Measurements from ENCODE around the gene CREB5.

CREB5 gene

DNA sequence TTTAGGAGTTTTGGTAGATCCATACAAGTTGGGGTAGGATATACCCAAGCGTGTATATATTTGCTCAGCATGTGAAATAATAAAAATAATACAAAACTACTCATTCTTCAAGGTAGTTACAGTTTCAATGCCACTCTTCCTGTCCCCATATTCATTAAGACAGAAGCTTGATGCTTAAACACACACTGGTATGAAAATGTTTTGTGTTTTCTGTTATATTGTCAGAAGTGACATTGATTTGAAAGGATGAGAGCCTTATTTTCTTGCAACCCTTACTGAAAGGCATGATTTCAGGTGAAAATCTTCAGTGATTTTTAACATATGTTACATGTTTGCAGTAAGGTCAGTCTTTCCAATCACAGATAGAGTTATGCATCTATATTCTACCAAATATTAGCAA is 312.2 kb downstream of the CREB5 start:
- DNase-seq = no peak

- DNase-seq = no peak
Observed at GRCh38 chr7:28725045-28725642, 312.8 kb downstream of the CREB5 start.

GRCh38 chr7:28725911-28726310 is 313.6 kb downstream of the CREB5 start:
- no peak for DNase-seq

DNA sequence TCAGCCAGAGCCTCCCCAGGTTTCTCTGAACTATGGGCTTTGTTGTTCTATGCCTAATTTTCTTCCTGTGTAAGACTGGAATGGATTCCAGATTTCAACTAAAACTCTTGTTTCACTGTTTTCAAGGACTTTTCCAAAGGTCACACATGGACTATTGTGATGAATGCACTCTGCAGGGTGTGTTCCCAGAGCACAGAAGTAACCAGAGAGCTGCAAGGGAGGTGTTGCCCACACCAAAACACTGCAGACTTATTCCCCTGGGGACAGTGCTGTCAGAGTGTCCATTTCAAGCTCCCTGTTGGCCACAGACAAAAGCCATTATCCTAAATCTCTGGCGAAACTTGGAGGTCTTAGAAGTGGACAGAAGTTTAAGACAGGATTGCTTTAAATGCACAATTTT is 314.2 kb downstream of the CREB5 start:
- DNase-seq = no peak

DNA sequence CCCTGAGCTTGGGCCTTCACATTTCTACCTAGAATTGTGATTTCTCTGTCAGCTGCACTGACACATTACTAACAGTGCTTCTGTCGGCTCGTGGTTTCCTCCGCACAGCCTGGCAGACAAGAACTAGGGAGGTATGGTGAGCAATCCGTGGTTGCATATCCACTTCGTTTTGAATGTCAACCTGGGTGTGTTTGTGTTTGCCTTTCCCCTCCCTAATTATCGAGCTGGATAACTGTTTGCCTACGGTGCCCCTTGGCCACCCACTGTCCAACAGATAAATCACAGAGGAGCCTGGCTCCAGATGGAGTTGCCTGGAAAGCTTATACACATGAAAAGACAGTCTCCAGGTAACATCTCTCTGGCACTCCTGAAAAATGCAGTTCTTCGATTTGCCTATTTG is 317.0 kb downstream of the CREB5 start:
- DNase-seq = peak; percentile 85

DNA sequence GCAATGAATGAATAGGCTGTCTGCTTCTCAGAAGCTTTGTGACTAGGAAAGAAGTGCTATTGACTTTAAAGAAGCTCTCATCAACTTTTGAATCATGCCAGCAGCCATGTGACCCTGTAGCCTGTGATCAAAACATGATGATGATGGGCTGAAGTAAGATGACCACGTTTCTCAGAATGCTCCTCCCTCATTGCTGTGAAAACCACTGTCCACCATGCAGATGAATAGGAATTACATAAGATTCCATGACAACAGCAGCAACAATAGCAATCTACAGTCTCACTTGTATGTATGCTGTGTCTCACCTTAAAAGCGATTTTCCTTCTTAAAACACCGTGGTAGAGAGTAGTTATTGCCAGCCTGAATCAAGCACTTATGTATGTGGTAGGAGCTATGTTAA is 317.4 kb downstream of the CREB5 start:
- no peak for DNase-seq

GRCh38 chr7:28731092-28731658 is 318.9 kb downstream of the CREB5 start:
- no peak for DNase-seq

GRCh38 chr7:28732071-28732869 is 320.0 kb downstream of the CREB5 start:
- no peak for DNase-seq

DNA sequence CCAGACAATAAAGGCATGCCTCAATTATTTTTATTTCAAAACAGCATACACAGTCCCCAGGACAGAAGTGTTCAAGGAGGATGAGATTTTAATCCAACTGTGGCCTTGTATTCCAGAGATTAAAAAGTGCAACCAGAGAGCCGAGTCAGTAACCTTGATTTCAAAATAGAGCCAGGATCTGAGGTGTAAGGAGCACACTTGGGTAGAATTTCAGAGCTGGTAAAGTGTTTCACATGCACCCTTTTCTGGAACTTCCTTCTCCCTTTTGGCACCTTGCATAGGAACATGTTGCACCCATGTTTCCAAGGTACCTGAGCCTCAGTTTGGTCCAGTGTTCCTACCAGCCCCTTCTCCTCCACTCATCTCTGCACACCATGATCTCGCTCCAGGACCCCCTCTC is 320.7 kb downstream of the CREB5 start:
- DNase-seq = no peak

- no peak for DNase-seq
Observed at GRCh38 chr7:28738412-28738811, 326.1 kb downstream of the CREB5 start.

DNA sequence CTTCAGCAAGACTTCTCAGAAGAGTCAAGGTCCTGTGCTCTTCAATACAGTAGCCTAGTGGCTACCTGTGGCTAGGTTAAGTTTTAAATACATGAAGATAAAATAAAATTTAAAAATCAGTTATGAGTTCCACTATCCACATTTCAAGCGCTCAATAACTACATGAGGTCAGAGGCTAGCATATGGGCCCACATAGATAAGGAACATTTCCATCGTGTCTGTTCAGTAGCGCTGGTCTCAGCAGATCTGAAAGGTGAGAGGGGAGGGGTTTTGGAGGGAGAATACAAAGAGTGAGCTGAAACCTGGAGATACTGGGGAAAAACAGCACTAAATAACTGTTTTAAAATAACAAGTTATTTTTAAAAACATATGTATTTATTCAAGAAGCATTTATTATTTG is 326.8 kb downstream of the CREB5 start:
- no peak for DNase-seq

DNA sequence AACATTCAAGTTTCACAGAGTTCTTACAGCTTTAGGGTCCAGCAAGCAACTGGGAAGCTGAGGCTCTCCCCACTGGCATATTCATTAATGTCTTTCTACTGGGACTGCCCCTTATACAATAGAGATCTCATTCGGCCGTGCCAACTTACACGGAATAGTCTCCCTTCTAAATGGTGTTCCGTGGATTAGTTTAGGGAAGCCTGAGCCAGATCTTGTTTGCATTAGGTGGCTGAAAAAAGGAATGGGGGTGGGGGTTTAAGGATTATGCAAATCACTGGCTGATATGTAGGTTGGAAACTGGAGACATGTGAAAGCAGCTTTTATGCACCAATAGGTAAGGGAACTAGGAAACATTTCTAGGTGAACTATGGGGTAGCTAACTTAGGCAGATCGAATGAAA is 327.5 kb downstream of the CREB5 start:
- DNase-seq = no peak

GRCh38 chr7:28744951-28745350 is 332.6 kb downstream of the CREB5 start:
- DNase-seq = no peak

GRCh38 chr7:28745351-28745750 is 333.0 kb downstream of the CREB5 start:
- no peak for DNase-seq

GRCh38 chr7:28747404-28747803 is 335.1 kb downstream of the CREB5 start:
- no peak for DNase-seq

GRCh38 chr7:28747854-28748253 is 335.5 kb downstream of the CREB5 start:
- no peak for DNase-seq

GRCh38 chr7:28748346-28748745 is 336.0 kb downstream of the CREB5 start:
- no peak for DNase-seq

- no peak for DNase-seq
Observed at GRCh38 chr7:28748933-28749584, 336.7 kb downstream of the CREB5 start.

DNA sequence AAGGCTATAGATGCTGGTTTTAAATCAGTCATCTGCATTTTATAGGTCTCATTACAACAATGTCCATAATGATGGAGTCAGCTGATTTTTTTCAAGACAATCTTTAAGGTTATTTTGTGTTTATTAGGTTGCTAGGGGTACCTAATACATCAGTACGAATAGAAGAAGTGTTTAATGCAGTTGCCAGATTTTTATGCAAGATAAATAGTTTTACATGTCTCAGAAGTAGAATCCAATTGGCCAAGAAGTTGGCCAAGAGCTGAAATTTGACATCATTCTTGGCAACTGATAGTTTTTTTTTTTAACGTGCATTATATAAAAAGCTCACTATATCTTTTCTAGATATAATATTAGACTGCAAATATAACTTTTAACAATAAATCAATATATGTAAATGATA is 337.3 kb downstream of the CREB5 start:
- no peak for DNase-seq

DNA sequence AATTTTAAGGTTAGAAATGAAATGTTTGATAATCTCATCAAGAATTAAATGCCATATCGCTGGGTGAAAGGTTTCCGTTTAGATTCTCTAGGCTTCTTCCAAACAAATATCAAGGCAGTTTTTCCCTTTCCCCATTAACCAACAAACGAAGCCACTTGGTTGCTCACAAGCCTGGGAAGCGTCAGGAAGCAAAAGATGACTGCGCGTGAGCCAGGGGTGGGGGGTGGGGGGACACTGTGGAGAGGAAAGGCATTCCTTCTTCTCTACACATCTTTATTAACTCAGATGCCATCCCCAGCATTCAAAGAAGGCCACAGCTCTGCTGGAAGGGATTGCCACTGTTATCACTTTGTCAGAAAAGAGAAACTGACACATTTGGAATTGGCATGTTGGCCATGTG is 338.7 kb downstream of the CREB5 start:
- DNase-seq = no peak

DNA sequence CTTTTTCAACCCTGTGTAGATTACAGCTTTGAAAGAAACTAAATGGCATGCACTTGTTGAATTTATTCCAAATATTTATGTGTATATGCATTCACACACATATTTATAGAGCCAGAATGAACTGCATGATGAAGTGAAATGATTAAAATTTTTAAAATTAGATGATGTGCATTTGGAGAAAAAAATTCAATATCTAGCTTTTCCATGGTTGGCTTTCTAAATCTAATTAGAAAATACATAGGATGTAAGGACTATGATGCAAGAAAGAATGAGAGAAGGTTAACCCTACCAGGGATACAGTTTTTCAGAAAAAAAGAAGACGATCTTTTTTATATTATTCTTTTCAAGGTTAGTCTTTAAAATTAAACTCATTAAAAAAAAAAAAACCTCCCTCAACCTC is 341.3 kb downstream of the CREB5 start:
- no peak for DNase-seq

- no peak for DNase-seq
Observed at GRCh38 chr7:28754027-28754426, 341.7 kb downstream of the CREB5 start.

- no peak for DNase-seq
Observed at GRCh38 chr7:28754447-28754846, 342.1 kb downstream of the CREB5 start.

DNA sequence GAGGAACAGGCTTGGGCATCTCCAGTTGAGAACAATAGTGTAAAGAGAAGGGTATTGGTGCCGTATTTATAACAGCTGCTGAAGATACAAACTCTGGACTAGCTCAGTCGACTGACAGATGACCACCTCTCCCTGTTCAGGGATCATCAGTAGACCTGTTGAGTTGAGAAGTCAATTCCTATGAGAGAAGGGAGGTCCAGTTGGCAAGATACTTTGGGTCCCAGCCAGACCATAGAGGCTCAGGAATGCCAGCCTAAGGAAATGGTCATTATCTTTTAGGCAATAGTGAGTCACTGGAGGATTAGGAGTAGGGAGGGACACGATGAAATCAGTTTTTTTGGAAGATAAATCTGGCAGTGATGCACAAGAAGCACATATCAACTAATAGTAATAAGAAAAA is 342.9 kb downstream of the CREB5 start:
- DNase-seq = no peak
